Heart right ventricle (tissue), 16 donors: Measurements from ENCODE around the gene ACHE. TPM values are rescaled to one million over a fixed set of nuclear protein-coding genes. Genes with fewer than 3 reads are reported as not detected.
A peak's percentile ranks its signal among the peaks of the same experiment; 100 is the strongest.
"Not testable (repeated sequence)": the region's sequence is repeated elsewhere in the genome, so short reads cannot be mapped to it uniquely, and the experiment has no call there.

ENCODE experiments used
- ATAC-seq, 8 donors: fragments of 200-7000 bp; cut with Tn5 transposase; one replicate each; pipeline ENCODE4 v1.9.1; 2020; ENCODE audit warnings: mild to moderate bottlenecking in 8 of 8, moderate library complexity in 8 of 8, moderate number of reproducible peaks in 1 of 8
- DNase-seq, 2 donors: peaks; one replicate each; pipeline ENCODE4 v3.0.0-alpha.2; 2020
- H3K27ac ChIP-seq, 10 donors: fragments of 200-600 bp; sonication (generic) in 2 of 10; one replicate each; pipeline versions ENCODE4 v1.5.0 to v1.8.0; 2020 to 2022; ENCODE audit warnings: mild to moderate bottlenecking in 3 of 10
- H3K27me3 ChIP-seq, 7 donors: fragments of 200-600 bp; one replicate each; pipeline ENCODE4 v1.8.0; 2021 to 2022; ENCODE audit warnings: mild to moderate bottlenecking in 2 of 7
- H3K36me3 ChIP-seq, 9 donors: fragments of 200-600 bp; sonication (generic) in 1 of 9; one replicate each; pipeline versions ENCODE4 v1.5.0 to v1.8.0; 2020 to 2022; ENCODE audit warnings: mild to moderate bottlenecking in 2 of 9
- H3K4me1 ChIP-seq, 9 donors: fragments of 200-600 bp; sonication (generic) in 1 of 9; one replicate each; pipeline versions ENCODE4 v1.5.0 to v1.8.0; 2020 to 2022; ENCODE audit warnings: mild to moderate bottlenecking in 4 of 9
- H3K4me3 ChIP-seq, 10 donors: fragments of 200-600 bp; sonication (generic) in 2 of 10; one replicate each; pipeline versions ENCODE4 v1.5.0 to v1.8.0; 2020 to 2022; ENCODE audit warnings: mild to moderate bottlenecking in 7 of 10, moderate library complexity in 2 of 10
- H3K9me3 ChIP-seq, 11 donors: fragments of 200-600 bp in 10 of 11; sonication (generic) in 2 of 11; one replicate each; pipeline versions ENCODE4 v1.5.0 to v1.8.0; 2013 to 2022; ENCODE audit warnings: mild to moderate bottlenecking in 2 of 11, control low read depth in 1 of 11, moderate library complexity in 1 of 11
- CTCF ChIP-seq, 9 donors: fragments of 200-600 bp; sonication (generic) in 2 of 9; IDR thresholded peaks; one replicate each; pipeline versions ENCODE4 v1.5.0 to v1.8.0; 2021 to 2022; ENCODE audit warnings: antibody characterized with exemption in 9 of 9, mild to moderate bottlenecking in 5 of 9, moderate library complexity in 1 of 9
- WGBS, 2 donors: extraction: QIAGEN DNeasy Blood & Tissue Kit; methylation state at CpG; one replicate each; pipeline ENCODE4 v1.1.7; 2013; ENCODE audit warnings: inconsistent platforms in 1 of 2; 5-methylcytosine and 5-hydroxymethylcytosine counted together
- intact Hi-C, 10 donors: fragments of 100-400 bp; cut with DNase I; formaldehyde crosslinking; loops; one replicate each; pipeline versions ENCODE4 v1.11.1 to v1.14.2; 2022
- polyA plus RNA-seq, 2 donors: library from polyadenylated mRNA; stranded (reverse); fragments of 200-250 nt; gene quantifications; one replicate each; pipeline ENCODE4 v1.2.3, GENCODE V29; 2013
- total RNA-seq, 10 donors: library from RNA; stranded (reverse); fragmentation: NEBNext Ultra II Directional in 3 of 10; extraction: Animal tissue kit (Norgen Biotek cat#: 25700) in 3 of 10; gene quantifications; one replicate each; pipeline versions ENCODE4 v1.2.1 to v1.2.4, GENCODE V29; 2021 to 2023
- donor health status: Arrhythmogenic right ventricular cardiomyopathy.
- donor health status: ischemic (EF 13 %, LVEDD 7.1; RV severe dilation, severe dysfunction).
- donor health status: healthy with polysubstance abuse.
- donor health status: DM: no; HTN: yes; CAD: no.
- donor health status: DM: no; HTN: no; CAD: no.
- donor health status: ischemic (EF 25% LVEDD 6.9; RV normal size, moderate dysfunction).
- donor health status: ischemic (EF 25% LVEDD 5.7; RV mildly dilated, moderate dysfunction).
- donor health status: healthy.
- donor health status: DM: yes; HTN: yes; CAD: no.
- donor health status: Ischemic cardiomyopathy.
- donor health status: ischemic (EF 35%, LVEDD 5.7; RV mildly dilated, moderate dysfunction).
- donor health status: nonischemic (EF 11% LVEDD 7.7; RV severe dilation, severe dysfunction).
- donor health status: DM: yes; HTN: yes; CAD: no.
- donor health status: PGD.
- donor health status: ischemic (EF 29% LVEDD 5.4; RV normal size, mild dysfunction).
- donor health status: nonischemic (EF 23%, LVEDD 6.1; RV moderate dilation, normal function).

The ACHE gene
- total and polyA plus RNA-seq, 12 donors = 0.27 to 1.1 (median 0.81) TPM

- intact Hi-C loops = loop anchor here in 3 of 10 donors (10.0 kb wide), 2 partner anchors 141 to 381 kb away; partner anchors contain the start of gene TSC22D4 (in 1 of the 3)
- Histone ChIP-seq H3K27me3 (no peaks in the 10 kb centered on the region), H3K4me1 (peaks cover 8 to 21% (median 16%) of the 10 kb centered on the region in 9 donors), H3K36me3 (peaks cover 0 to 54% (median 0%) of the 10 kb centered on the region in 9 donors), H3K9me3 (no peaks in the 10 kb centered on the region), H3K27ac (no peak overlapping the region), H3K4me3 (no peak overlapping the region)
- DNase-seq (no peak), ATAC-seq (no peak)
- no peak for TF ChIP-seq CTCF (IDR thresholded peaks at IDR 0.05)
- 93% methylated on average over 10 of the region's 10 CpGs for WGBS, 2 donors
Measured at GRCh38 chr7:100855515-100855914, 40.2 kb downstream of the ACHE start.

GRCh38 chr7:100854899-100855298 lies 40.8 kb downstream of the ACHE start:
- intact Hi-C loops = loop anchor here in 7 of 10 donors (5.0 to 10.0 kb wide), 5 partner anchors 53 to 380 kb away; partner anchors contain the start of genes POP7 (in 4 of the 7) and TSC22D4 (in 1 of the 7)
- H3K27ac ChIP-seq, H3K27me3 ChIP-seq, H3K9me3 ChIP-seq, ATAC-seq, DNase-seq, H3K4me3 ChIP-seq: not testable (repeated sequence)
- Histone ChIP-seq H3K36me3 (peaks cover 0 to 48% (median 0%) of the 10 kb centered on the region in 9 donors), H3K4me1 (peaks cover 8 to 21% (median 16%) of the 10 kb centered on the region in 9 donors)
- WGBS, 2 donors = 96% methylated on average over 9 of the region's 9 CpGs

GRCh38 chr7:100854146-100854895 lies 41.4 kb downstream of the ACHE start:
- Histone ChIP-seq H3K4me1 (peaks cover 8 to 21% (median 16%) of the 10 kb centered on the region in 9 donors), H3K4me3 (peak overlapping the region in 1 of 10 donors; percentile 91), H3K36me3 (peaks cover 0 to 42% (median 0%) of the 10 kb centered on the region in 9 donors), H3K27me3 (no peaks in the 10 kb centered on the region), H3K9me3 (no peaks in the 10 kb centered on the region), H3K27ac (no peak overlapping the region)
- intact Hi-C loops = loop anchor here in 7 of 10 donors (5.0 to 10.0 kb wide), 5 partner anchors 52 to 380 kb away; partner anchors contain the start of genes POP7 (in 4 of the 7) and TSC22D4 (in 1 of the 7)
- TF ChIP-seq CTCF (IDR thresholded peaks at IDR 0.05) = no peak
- 91% methylated on average over 14 of the region's 14 CpGs for WGBS, 2 donors
- DNase-seq (no peak), ATAC-seq (no peak)

- peak; percentile 99 to 100 (median 99) for ATAC-seq
Measured at GRCh38 chr7:100852048-100852872, 43.4 kb downstream of the ACHE start, which contains the start of gene SLC12A9. Gene SLC12A9 (plus strand): TSS chr7:100852713. CDS start chr7:100854198, 1,485 bp downstream.

More at GRCh38 chr7:100852048-100852872, 43.4 kb downstream of the ACHE start, which contains the start of gene SLC12A9:
- DNase-seq = peak; percentile 90 to 92
- TF ChIP-seq CTCF (IDR thresholded peaks at IDR 0.05) = peak; percentile 76 to 99 (median 95)
- WGBS, 2 donors = 1% methylated on average over 65 to 71 of the region's 71 CpGs
- no peaks in the 10 kb centered on the region for H3K27me3 ChIP-seq
- H3K27ac ChIP-seq = peak within 1 kb of the TSS in 9 of 10 donors; percentile 54 to 90 (median 70)
- peaks cover 8 to 21% (median 16%) of the 10 kb centered on the region in 9 donors for H3K4me1 ChIP-seq
- intact Hi-C loops = loop anchor here (1.0 to 10.0 kb wide), 9 partner anchors 27 to 377 kb away; partner anchors contain the start of genes POP7 (in 4 of the 10) and TSC22D4 (in 1 of the 10)
- peak within 1 kb of the TSS; percentile 52 to 91 (median 72) for H3K4me3 ChIP-seq
- no peaks in the 10 kb centered on the region for H3K9me3 ChIP-seq
- H3K36me3 ChIP-seq = peaks cover 0 to 23% (median 0%) of the 10 kb centered on the region in 9 donors
